Hypothalamus (tissue), 51 donors: ENCODE data around the gene ZNF653.

ENCODE experiments used
- DNase-seq, 51 donors: peaks; one replicate each; lab custom pipeline; 2025; lab: John Stamatoyannopoulos, UW

The ZNF653 gene, protein sequence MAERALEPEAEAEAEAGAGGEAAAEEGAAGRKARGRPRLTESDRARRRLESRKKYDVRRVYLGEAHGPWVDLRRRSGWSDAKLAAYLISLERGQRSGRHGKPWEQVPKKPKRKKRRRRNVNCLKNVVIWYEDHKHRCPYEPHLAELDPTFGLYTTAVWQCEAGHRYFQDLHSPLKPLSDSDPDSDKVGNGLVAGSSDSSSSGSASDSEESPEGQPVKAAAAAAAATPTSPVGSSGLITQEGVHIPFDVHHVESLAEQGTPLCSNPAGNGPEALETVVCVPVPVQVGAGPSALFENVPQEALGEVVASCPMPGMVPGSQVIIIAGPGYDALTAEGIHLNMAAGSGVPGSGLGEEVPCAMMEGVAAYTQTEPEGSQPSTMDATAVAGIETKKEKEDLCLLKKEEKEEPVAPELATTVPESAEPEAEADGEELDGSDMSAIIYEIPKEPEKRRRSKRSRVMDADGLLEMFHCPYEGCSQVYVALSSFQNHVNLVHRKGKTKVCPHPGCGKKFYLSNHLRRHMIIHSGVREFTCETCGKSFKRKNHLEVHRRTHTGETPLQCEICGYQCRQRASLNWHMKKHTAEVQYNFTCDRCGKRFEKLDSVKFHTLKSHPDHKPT

DNA sequence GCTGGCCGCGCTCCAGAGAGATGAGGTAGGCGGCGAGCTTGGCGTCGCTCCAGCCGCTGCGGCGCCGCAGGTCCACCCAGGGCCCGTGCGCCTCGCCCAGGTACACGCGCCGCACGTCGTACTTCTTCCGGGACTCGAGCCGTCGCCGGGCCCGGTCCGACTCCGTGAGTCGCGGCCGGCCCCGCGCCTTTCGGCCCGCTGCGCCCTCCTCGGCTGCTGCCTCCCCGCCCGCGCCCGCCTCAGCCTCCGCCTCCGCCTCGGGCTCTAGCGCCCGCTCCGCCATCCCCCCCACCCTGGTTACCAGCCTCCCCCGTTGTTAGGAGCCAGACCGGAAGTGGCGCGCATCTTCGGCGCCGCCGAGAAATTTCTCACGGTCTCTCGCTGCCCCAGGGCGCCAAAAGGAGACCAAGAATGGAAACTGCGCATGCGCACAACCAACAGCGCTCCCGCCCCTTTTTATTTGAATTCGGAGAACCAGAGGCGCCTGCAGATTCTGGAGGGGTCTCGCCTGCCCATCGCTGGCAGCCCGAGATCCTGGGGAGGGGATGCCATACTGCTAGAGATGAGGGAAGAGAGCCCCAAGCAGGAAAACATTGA is at the start of gene ZNF653:
Gene ZNF653, minus strand, starts transcription at position 336 of the 597 bp plus-strand sequence. Its CDS starts 53 bp downstream, at position 283.
- peak; percentile 56 to 95 (median 88) for DNase-seq

- DNase-seq, result peak in 8 of 51 donors; percentile 5 to 29 (median 12)
These were observed 49.6 kb upstream of the ZNF653 start for GRCh38 chr19:11555246-11555645.

DNA sequence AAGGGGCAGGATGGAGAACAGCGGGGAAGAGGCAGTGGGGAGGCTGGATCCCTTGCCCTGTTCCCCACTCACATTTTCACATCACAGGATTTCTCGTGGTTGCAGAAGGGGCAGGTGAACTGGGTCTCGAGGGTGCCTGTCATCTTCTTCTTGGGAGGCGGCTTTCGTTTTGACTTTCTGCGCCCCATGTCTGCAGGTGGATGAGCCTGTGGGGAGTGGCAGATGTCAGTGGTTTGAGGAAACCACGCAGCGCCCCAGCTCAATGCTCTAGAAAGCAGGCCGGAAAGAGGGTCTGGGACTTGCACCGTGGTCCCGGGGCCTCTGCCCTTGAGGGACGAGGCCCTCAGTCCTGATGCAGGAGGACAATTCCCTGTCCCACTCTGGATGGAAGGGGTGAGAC is 48.5 kb upstream of the ZNF653 start:
- DNase-seq, result no peak

- DNase-seq, result no peak
These were observed 47.2 kb upstream of the ZNF653 start for GRCh38 chr19:11552666-11553372.

DNA sequence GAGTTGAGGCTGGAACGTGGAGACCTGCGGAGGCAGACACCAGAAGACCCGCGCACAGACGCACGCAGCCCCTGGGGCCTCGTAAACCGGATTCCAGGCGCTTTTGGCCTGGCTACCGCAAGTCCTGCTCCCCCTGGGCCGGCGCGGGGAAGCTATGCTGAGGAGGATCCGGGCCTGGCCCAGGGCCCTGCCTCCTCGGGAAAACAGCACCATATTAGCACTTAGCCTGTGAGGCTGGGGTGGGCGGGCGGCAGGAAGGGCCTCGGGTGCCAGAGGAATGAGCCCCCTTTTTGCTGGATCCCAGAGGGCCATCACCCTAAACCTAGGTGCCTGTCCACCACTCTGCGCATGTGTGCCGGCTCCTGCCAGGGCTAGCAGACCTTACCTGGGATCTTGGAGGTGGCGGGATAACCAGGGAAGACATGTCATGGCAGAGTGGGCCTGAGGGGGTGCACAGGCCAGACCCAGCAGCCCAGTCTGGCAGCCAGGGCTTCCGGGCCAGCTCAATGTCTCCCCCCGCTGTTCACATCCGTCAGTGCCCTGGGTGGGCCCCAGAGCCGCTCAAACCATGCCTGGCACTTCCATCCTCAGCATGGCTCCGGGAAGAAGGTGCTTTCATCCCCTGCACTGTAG is 46.1 kb upstream of the ZNF653 start:
- DNase-seq, result peak in 1 of 51 donors; percentile 7

DNA sequence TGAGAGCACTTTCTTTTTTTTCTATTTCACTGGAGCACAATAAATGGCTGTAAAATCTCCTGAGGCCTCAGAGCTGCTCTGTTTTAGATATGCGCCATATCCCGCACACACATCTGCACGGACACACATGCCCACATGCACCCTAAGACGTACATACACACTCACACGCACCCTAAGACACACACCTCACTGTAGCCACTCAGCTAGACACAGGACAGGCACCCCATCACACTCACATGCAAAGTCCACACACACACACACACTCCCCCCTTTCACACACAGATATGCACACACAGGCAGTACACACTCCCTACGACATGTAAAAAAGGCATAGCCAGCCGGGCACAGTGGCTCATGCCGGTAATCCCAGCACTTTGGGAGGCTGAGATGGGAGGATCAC is 44.6 kb upstream of the ZNF653 start:
- DNase-seq, result no peak

- no peak for DNase-seq
These were observed 43.8 kb upstream of the ZNF653 start for GRCh38 chr19:11549386-11549953.

DNA sequence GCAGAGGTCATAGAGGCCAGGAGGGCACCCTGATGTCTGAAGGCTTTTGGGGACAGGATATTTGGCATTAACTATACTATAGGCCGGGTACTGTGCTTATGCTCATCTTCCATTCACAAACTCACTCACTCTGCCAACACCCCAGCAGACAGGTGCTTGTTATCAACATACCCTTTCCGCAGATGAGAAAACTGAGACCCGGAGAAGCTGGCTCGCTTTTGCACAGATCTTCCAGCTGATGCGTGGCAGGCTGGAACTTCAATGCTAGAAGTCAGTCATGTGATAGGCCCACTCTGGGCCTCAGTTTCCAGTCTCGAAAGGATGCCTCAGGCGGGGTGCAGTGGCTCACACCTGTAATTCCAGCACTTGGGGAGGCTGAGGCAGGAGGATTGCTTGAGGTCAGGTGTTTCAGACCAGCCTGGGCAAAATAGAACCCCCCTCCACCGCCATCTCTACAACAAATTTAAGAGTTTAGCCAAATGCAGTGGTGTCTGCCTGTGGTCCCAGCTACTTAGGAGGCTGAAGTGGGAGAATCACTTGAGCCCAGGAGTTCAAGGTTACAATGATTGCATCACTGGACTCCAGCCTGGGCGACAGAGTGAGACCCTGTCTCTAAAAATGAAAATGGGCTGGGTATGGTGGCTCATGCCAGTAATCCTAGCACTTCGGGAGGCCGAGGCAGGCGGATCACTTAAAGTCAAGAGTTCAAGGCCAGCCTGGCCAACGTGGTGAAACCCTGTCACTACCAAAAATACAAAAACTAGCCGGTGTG is 42.5 kb upstream of the ZNF653 start:
- no peak for DNase-seq

- no peak for DNase-seq
These were observed 35.6 kb upstream of the ZNF653 start for GRCh38 chr19:11541238-11541637.

GRCh38 chr19:11540645-11541044 is 35.0 kb upstream of the ZNF653 start:
- DNase-seq, result no peak

GRCh38 chr19:11539495-11540365 is 34.1 kb upstream of the ZNF653 start:
- no peak for DNase-seq

DNA sequence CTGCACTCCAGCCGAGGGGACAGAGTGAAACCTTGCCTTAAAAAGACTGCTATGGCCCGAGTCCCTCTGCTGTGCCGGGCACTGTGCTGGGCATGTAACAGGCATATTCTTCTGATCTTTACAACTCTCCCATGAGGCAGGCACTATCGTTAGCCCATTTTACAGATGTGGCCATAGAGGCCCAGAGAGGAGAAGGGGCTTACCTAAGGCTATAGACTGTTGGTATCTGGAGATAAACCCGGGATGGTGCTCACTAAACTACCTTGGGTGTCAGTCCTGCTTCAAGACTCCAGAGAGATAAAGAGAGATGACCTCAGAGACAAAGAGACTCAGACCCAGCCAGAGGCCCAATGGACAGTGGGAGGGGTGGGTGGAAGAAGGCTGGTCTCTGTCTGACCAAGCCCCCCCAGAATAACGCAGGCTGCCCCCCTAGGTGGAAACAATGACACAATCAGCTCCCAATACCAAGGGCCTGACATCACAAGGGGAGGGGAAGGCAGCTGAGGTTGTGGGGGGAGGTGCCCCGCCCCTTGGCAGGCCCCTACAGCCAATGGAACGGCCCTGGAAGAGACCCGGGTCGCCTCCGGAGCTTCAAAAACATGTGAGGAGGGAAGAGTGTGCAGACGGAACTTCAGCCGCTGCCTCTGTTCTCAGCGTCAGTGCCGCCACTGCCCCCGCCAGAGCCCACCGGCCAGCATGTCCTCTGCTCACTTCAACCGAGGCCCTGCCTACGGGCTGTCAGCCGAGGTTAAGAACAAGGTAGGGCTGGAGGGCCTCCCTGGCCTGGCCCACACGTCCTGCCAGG is 32.8 kb upstream of the ZNF653 start, which contains the start of gene CNN1:
Gene CNN1, plus strand, starts transcription at position 620 of the 805 bp plus-strand sequence. Its CDS starts 77 bp downstream, at position 697.
- DNase-seq, result no peak

DNA sequence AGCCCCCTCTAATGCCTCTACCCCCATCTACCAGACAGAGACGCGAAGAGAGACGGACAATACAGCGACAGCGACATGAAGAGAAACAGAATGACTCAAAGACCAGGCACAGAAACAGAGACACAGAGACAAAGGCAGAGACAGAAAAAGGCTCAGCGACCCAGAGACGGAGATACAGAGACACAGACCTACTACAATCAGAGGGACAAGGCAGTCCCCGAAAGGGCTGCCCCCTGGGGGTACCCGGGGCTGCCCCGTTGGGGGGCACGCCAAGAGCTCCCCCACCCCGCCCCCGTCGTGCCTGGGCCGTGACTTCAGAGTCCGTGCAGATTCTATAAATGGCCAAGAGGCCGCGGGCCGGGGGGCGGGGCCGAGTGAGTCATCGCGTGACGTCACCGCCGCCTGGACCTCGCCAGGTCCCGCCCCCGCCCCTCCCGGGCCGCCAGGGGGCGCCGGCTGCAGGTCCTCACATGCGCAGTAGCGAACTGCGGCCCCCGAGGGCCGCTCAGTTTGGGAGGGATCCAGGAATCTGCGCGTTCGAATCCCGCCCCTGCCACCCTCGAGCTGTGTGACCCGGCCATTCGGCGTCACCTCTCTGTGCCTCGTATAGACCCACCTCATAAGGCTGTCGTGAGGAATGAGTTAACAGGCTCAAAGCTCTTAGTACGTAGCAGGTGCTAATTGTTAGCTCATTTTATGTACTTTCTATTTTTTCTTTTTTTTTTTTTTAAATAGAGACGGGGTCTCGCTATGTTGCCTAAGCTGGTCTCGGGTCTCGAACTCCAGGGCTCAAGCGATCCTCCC is 30.4 kb upstream of the ZNF653 start:
- DNase-seq, result peak; percentile 25 to 93 (median 79)

- no peak for DNase-seq
These were observed 29.3 kb upstream of the ZNF653 start for GRCh38 chr19:11534948-11535347.

GRCh38 chr19:11534538-11534937 is 28.9 kb upstream of the ZNF653 start:
- DNase-seq, result no peak

GRCh38 chr19:11530432-11530831 is 24.8 kb upstream of the ZNF653 start:
- DNase-seq, result peak; percentile 24 to 95 (median 82)
